Omental fat pad (tissue), 4 donors: ENCODE data around the gene DMRT1. TPM values are rescaled to one million over a fixed set of nuclear protein-coding genes. Genes with fewer than 3 reads are reported as not detected.

Experiments
- ATAC-seq: fragments of 150-250 bp; one replicate; pipeline ENCODE4 v1.9.1; 2016; ENCODE audit warnings: mild to moderate bottlenecking, moderate library complexity; ENCODE audit not compliant: low FRiP score
- DNase-seq: peaks from one replicate; pipeline ENCODE4 v3.0.0-alpha.2; 2019; ENCODE audit warnings: low spot score
- CTCF ChIP-seq, 3 donors: fragments of 450-650 bp; IDR thresholded peaks; one replicate each; pipeline ENCODE4 v1.5.1; 2016 to 2017; ENCODE audit warnings: antibody characterized with exemption in 3 of 3, mild to moderate bottlenecking in 3 of 3, moderate library complexity in 2 of 3
- total RNA-seq, 4 donors: library from RNA; depleted of rRNA; stranded (reverse); fragments of >200 nt; gene quantifications; one replicate each; pipeline ENCODE4 v1.1.0, GENCODE V29; 2016

DMRT1 gene
- total RNA-seq, 4 donors from 2014 or later, result not detected

GRCh38 chr9:974031-974995 lies 132.8 kb downstream of the DMRT1 start:
- ATAC-seq, result no peak

GRCh38 chr9:974996-975739 lies 133.7 kb downstream of the DMRT1 start:
- ATAC-seq (no peak), DNase-seq (no peak)
- TF ChIP-seq CTCF (IDR thresholded peaks at IDR 0.05), result no peak

More at GRCh38 chr9:974031-974995, 132.8 kb downstream of the DMRT1 start:
- no peak for DNase-seq
- TF ChIP-seq CTCF (IDR thresholded peaks at IDR 0.05), result no peak

GRCh38 chr9:975740-976257 lies 134.3 kb downstream of the DMRT1 start:
- no peak for DNase-seq
- TF ChIP-seq CTCF (IDR thresholded peaks at IDR 0.05), result no peak
- no peak for ATAC-seq

- ATAC-seq (no peak), DNase-seq (no peak)
- no peak for TF ChIP-seq CTCF (IDR thresholded peaks at IDR 0.05)
These were observed 134.9 kb downstream of the DMRT1 start, which contains the start of gene DMRT3 for GRCh38 chr9:976258-976942. DMRT3 (plus strand) TSS chr9:976655; CDS start chr9:977002, 347 bp downstream.

- no peak for DNase-seq
- TF ChIP-seq CTCF (IDR thresholded peaks at IDR 0.05), result no peak
- no peak for ATAC-seq
These were observed 135.7 kb downstream of the DMRT1 start for GRCh38 chr9:976943-977837.
